Subcutaneous preadipocyte (primary cell): ENCODE data around the gene CLEC2D. TPM values are rescaled to one million over a fixed set of nuclear protein-coding genes. Genes with fewer than 3 reads are reported as not detected.

Source experiments
- small RNA-seq: library from RNA; depleted of rRNA; stranded (forward); fragments of <200 nt; gene quantifications from one replicate; pipeline ENCODE3, GENCODE V24; 2012
- total RNA-seq: library from RNA; depleted of rRNA; stranded (reverse); fragments of >200 nt; gene quantifications from 2 replicates; pipeline ENCODE4 v1.2.3, GENCODE V29; 2012

The CLEC2D gene
- total RNA-seq, result 1.2 and 2.2 TPM in 2 replicates

GRCh38 chr12:9669534-9669933 is at the start of gene CLEC2D:
TSS of gene CLEC2D (plus strand) at chr12:9669713. CDS start at chr12:9669735, 22 bp downstream.

GRCh38 chr12:9732921-9733461 is 63.5 kb downstream of the CLEC2D start, which contains the start of gene CLECL1:
TSS of gene CLECL1 (minus strand) at chr12:9733097.

Small RNAs within 50 kb of the gene (small RNA-seq; reads per million reads assigned to genes)
- gene AC010186.4, result not detected
- not detected for gene RNU6-700P

Other genes starting within 250 kb of the CLEC2D start
- gene KLRB1, start 61.8 kb upstream of the CLEC2D start, total RNA-seq, result not detected in 2 replicates
- not detected in 2 replicates for gene CLECL1, start 63.4 kb downstream of the CLEC2D start, total RNA-seq
- not detected in 2 replicates for gene CD69, start 91.2 kb downstream of the CLEC2D start, total RNA-seq
- under 0.01 and 0.20 TPM in 2 replicates for gene KLRF1, start 157.8 kb downstream of the CLEC2D start, total RNA-seq
- 32.1 and 53.6 TPM in 2 replicates for gene CLEC2B, start 199.6 kb downstream of the CLEC2D start, total RNA-seq
- not detected in 2 replicates for gene KLRF2, start 211.8 kb downstream of the CLEC2D start, total RNA-seq